GM10248 (cell line): ENCODE measurements around the gene CTSH.

Experiments
- CTCF ChIA-PET: fragments of 300-600 bp; sonication (Branson Sonifier 250); formaldehyde crosslinking; extraction: SDS; loops from one replicate; lab custom pipeline; 2021; ENCODE audit warnings: antibody characterized with exemption; lab: Yijun Ruan, JAX
- POLR2A ChIA-PET: fragments of 350-650 bp; sonication (Branson Sonifier 250); formaldehyde crosslinking; extraction: SDS; loops from one replicate; lab custom pipeline; 2020; ENCODE audit warnings: antibody characterized with exemption; lab: Yijun Ruan, JAX
- DNase-seq: peaks from one replicate; pipeline ENCODE4 v3.0.0; 2012; ENCODE audit errors: extremely low spot score
- TF ChIP-seq, protein P1 (sequence below): IDR thresholded peaks from 2 replicates; pipeline ENCODE4 v1.5.1; 2012; ENCODE audit warnings: mild to moderate bottlenecking, low read depth; ENCODE audit errors: extremely low read depth, missing control alignments, control extremely low read depth

The CTSH gene

DNA sequence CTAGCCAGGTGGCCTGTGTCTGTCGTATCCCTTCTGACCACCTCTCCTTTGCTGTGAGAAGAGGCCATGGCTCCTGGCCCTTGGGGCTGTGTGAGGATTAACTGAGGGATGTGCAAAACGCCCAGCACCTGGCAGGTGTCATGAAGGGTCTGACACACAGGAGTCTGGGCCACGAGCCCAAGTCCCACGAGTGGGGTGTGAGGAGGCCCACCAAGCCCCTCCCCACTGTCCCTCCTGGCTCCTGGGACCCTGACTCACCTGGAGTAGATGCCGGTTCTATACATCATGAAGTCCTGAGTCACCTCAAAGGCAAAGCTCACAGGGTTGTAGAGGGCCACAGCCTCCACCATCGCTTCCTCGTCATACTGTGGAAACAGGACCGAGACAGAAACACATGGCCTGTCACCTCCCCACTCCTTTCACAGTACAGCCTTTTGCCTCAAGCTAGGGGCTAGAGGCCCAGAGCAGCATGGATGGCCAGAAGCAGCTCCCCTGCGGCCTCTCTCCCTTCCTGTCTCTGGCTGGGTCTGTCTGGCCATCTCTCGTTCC is 19.7 kb downstream of the CTSH start:
- TF ChIP-seq, protein P1, sequence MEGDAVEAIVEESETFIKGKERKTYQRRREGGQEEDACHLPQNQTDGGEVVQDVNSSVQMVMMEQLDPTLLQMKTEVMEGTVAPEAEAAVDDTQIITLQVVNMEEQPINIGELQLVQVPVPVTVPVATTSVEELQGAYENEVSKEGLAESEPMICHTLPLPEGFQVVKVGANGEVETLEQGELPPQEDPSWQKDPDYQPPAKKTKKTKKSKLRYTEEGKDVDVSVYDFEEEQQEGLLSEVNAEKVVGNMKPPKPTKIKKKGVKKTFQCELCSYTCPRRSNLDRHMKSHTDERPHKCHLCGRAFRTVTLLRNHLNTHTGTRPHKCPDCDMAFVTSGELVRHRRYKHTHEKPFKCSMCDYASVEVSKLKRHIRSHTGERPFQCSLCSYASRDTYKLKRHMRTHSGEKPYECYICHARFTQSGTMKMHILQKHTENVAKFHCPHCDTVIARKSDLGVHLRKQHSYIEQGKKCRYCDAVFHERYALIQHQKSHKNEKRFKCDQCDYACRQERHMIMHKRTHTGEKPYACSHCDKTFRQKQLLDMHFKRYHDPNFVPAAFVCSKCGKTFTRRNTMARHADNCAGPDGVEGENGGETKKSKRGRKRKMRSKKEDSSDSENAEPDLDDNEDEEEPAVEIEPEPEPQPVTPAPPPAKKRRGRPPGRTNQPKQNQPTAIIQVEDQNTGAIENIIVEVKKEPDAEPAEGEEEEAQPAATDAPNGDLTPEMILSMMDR, result no peak
- no peak for DNase-seq
- POLR2A ChIA-PET, result no interaction called here
- CTCF ChIA-PET, result interaction anchor here (1.8 kb wide), 1 partner anchor 13 kb away, joined by 4 read pairs; no protein-coding TSS in a partner anchor

- ChIA-PET CTCF (interaction anchor here (1.3 to 3.3 kb wide), 3 partner anchors 14 to 258 kb away, joined by 3 to 19 read pairs (median 3); no protein-coding TSS in a partner anchor), POLR2A (interaction anchor here (0.7 kb wide), 1 partner anchor 15 kb away, joined by 3 read pairs; no protein-coding TSS in a partner anchor)
- TF ChIP-seq, protein P1, result no peak
- DNase-seq, result no peak
Observed at GRCh38 chr15:78923480-78924360, 21.1 kb downstream of the CTSH start.

- no peak for DNase-seq
- ChIA-PET POLR2A (no interaction called here), CTCF (interaction anchor here (1.1 to 3.3 kb wide), 5 partner anchors 13 to 262 kb away, joined by 3 to 19 read pairs (median 3); no protein-coding TSS in a partner anchor)
- TF ChIP-seq, protein P1, result no peak
Observed at GRCh38 chr15:78923015-78923414, 21.8 kb downstream of the CTSH start.

GRCh38 chr15:78922527-78922926 is 22.3 kb downstream of the CTSH start:
- no peak for DNase-seq
- TF ChIP-seq, protein P1, result no peak
- ChIA-PET CTCF (interaction anchor here (1.1 to 3.3 kb wide), 6 partner anchors 13 to 262 kb away, joined by 3 to 19 read pairs (median 3); no protein-coding TSS in a partner anchor), POLR2A (no interaction called here)

- DNase-seq, result peak; percentile 15
- ChIA-PET CTCF (interaction anchor here (1.1 to 3.3 kb wide), 6 partner anchors 12 to 263 kb away, joined by 3 to 19 read pairs (median 3); no protein-coding TSS in a partner anchor), POLR2A (interaction anchor here (0.5 kb wide), 1 partner anchor 13 kb away, joined by 5 read pairs; no protein-coding TSS in a partner anchor)
- TF ChIP-seq, protein P1, result no peak
Observed at GRCh38 chr15:78921940-78922339, 22.9 kb downstream of the CTSH start.

GRCh38 chr15:78921517-78921916 is 23.3 kb downstream of the CTSH start:
- TF ChIP-seq, protein P1, result no peak
- CTCF ChIA-PET, result interaction anchor here (1.2 to 3.3 kb wide), 6 partner anchors 12 to 83 kb away, joined by 3 to 19 read pairs (median 3); no protein-coding TSS in a partner anchor
- POLR2A ChIA-PET, result interaction anchor here (0.5 kb wide), 1 partner anchor 12 kb away, joined by 5 read pairs; no protein-coding TSS in a partner anchor
- DNase-seq, result peak; percentile 23
